ENCODE results near the gene TSPAN9. TPM values are rescaled to one million over a fixed set of nuclear protein-coding genes. Genes with fewer than 3 reads are reported as not detected.

The TSPAN9 gene
- polyA plus RNA-seq, 3 donors: 0.15 to 0.34 (median 0.25) TPM

DNA sequence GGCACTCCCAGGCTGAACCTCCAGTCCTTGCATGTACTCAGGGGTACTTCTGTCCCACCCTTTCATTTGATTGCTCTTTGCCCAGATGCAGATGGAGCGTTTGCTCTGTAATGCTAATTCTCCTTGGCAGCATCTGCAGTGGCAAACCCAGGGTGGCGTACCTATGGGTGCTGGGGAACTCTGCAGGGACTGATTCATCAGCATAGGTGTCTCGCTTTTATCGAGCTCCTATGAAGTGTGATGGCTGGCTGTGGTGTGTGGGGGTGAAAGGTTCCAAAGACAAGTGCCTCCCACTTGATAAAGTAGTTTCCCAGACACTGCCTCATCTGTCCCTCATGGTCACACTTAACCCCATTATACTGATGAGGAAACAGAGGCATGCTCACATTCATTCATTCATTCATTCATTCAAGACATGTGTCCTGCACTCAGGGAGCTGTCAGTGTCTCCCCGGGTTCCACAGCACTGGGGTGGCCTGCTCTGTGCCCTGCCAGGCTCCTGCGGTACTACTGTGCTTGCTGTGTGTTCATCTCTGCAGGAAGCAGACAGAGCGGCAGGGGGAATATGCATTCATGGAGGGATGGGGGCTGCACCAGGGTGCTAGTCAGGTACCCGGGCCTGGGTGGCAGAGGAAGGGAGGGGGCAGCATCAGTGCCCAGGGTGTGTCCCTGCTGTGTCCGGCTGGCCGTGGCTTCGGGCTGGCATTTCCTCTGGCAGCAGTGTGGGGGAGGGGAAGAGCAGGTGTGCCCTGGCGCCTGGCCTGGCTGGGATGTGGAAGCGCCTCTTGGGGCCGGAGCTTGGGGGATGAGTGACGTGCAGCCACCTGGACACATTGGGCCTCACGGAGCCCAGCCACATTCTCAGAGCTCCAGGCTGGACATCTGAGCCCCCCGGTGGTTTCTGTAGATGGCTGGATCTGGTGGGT lies 110.9 kb downstream of the TSPAN9 start:
- Histone ChIP-seq H3K36me3 (replicated peaks in 1 of 2; ENCODE audit: control insufficient read depth in 1 of 2, insufficient read depth in 2 of 2, low read length in 2 of 2) (no peaks in the 10 kb centered on the region), H3K9me3 (replicated peaks in 1 of 2; ENCODE audit: control insufficient read depth in 1 of 2, insufficient read depth in 1 of 2, low read length in 2 of 2) (no peaks in the 10 kb centered on the region), H4K20me1 (ENCODE audit: insufficient read depth, low read length) (no peaks in the 10 kb centered on the region), H2AFZ (ENCODE audit: insufficient read depth, low read depth, low read length, poor library complexity, severe bottlenecking) (no peak overlapping the region), H3K79me2 (ENCODE audit: insufficient read depth, low read length) (no peaks in the 10 kb centered on the region), H3K9ac (ENCODE audit: insufficient read depth, low read length, poor library complexity, severe bottlenecking) (no peak overlapping the region), H3K4me2 (replicated peaks; ENCODE audit: extremely low read depth, low read length, poor library complexity, severe bottlenecking) (no peak overlapping the region), H3K4me1 (ENCODE audit: control insufficient read depth in 1 of 2, insufficient read depth in 2 of 2, low read length in 2 of 2) (no peaks in the 10 kb centered on the region), H3K27me3 (ENCODE audit: control insufficient read depth in 2 of 2, insufficient read depth in 2 of 2, low read length in 2 of 2) (peaks cover 0 to 4% of the 10 kb centered on the region in 2 donors), H3K27ac (ENCODE audit: low read depth in 1 of 2, low read length in 2 of 2) (no peak overlapping the region), H3K4me3 (replicated peaks in 1 of 3; ENCODE audit: low read depth in 2 of 3, low read length in 3 of 3) (no peak overlapping the region)
- whole genome bisulfite sequencing (ENCODE audit: insufficient coverage): 86% methylated on average over 15 of the region's 17 CpGs
- no peak for DNase-seq
- Mint-ChIP-seq H3K4me1 (no peaks in the 10 kb centered on the region), H3K27ac (no peak overlapping the region), H3K9me3 (peaks cover 0 to 2% (median 0%) of the 10 kb centered on the region in 7 donors), H3K27me3 (ENCODE audit: low read depth in 3 of 3) (peaks cover 20 to 39% (median 26%) of the 10 kb centered on the region in 3 donors), H3K36me3 (no peaks in the 10 kb centered on the region), H3K4me3 (no peak overlapping the region)
- intact Hi-C loops (cut with micrococcal nuclease): no loop called here
- TF ChIP-seq, protein P1, sequence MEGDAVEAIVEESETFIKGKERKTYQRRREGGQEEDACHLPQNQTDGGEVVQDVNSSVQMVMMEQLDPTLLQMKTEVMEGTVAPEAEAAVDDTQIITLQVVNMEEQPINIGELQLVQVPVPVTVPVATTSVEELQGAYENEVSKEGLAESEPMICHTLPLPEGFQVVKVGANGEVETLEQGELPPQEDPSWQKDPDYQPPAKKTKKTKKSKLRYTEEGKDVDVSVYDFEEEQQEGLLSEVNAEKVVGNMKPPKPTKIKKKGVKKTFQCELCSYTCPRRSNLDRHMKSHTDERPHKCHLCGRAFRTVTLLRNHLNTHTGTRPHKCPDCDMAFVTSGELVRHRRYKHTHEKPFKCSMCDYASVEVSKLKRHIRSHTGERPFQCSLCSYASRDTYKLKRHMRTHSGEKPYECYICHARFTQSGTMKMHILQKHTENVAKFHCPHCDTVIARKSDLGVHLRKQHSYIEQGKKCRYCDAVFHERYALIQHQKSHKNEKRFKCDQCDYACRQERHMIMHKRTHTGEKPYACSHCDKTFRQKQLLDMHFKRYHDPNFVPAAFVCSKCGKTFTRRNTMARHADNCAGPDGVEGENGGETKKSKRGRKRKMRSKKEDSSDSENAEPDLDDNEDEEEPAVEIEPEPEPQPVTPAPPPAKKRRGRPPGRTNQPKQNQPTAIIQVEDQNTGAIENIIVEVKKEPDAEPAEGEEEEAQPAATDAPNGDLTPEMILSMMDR (IDR thresholded peaks at IDR 0.05): no peak

DNA sequence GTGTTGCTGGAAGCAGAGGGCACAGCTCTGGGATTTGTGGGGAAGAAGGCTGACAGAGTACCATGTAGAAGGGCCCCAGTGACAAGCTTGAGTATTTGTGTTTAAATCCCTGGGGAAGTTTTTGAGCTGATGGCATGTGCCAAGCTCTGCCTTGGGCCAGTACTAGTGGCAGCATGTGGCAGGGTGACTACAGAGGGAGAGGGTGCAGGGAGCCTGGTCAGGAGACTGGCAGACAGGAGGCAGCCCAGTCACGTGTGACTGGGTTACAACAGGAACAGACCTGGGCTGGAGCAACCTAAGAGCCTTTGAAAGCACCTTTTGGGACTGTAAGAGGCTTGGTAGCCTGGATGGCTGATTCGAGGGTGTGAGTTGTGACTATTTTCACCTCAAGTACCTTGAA lies 112.1 kb downstream of the TSPAN9 start:
- Mint-ChIP-seq H3K36me3 (no peaks in the 10 kb centered on the region), H3K9me3 (peaks cover 0 to under 1% (median 0%) of the 10 kb centered on the region in 7 donors), H3K4me3 (no peak overlapping the region), H3K27ac (no peak overlapping the region), H3K4me1 (no peaks in the 10 kb centered on the region), H3K27me3 (ENCODE audit: low read depth in 3 of 3) (peaks cover 23 to 40% (median 33%) of the 10 kb centered on the region in 3 donors)
- H3K4me2 ChIP-seq (replicated peaks; ENCODE audit: extremely low read depth, low read length, poor library complexity, severe bottlenecking): no peak overlapping the region
- 63% methylated on average over 1 of the region's 2 CpGs for WGBS (ENCODE audit: insufficient coverage)
- no peak overlapping the region for H3K4me3 ChIP-seq (replicated peaks in 1 of 3; ENCODE audit: low read depth in 2 of 3, low read length in 3 of 3)
- no peaks in the 10 kb centered on the region for H3K4me1 ChIP-seq (ENCODE audit: control insufficient read depth in 1 of 2, insufficient read depth in 2 of 2, low read length in 2 of 2)
- intact Hi-C loops (cut with micrococcal nuclease): no loop called here
- no peak for DNase-seq
- no peaks in the 10 kb centered on the region for H3K9me3 ChIP-seq (replicated peaks in 1 of 2; ENCODE audit: control insufficient read depth in 1 of 2, insufficient read depth in 1 of 2, low read length in 2 of 2)
- peaks cover 0 to 4% of the 10 kb centered on the region in 2 donors for H3K27me3 ChIP-seq (ENCODE audit: control insufficient read depth in 2 of 2, insufficient read depth in 2 of 2, low read length in 2 of 2)
- H3K27ac ChIP-seq (ENCODE audit: low read depth in 1 of 2, low read length in 2 of 2): no peak overlapping the region
- H4K20me1 ChIP-seq (ENCODE audit: insufficient read depth, low read length): no peaks in the 10 kb centered on the region
- no peak overlapping the region for H3K9ac ChIP-seq (ENCODE audit: insufficient read depth, low read length, poor library complexity, severe bottlenecking)
- TF ChIP-seq, protein P1 (IDR thresholded peaks at IDR 0.05): no peak
- no peaks in the 10 kb centered on the region for H3K36me3 ChIP-seq (replicated peaks in 1 of 2; ENCODE audit: control insufficient read depth in 1 of 2, insufficient read depth in 2 of 2, low read length in 2 of 2)
- no peaks in the 10 kb centered on the region for H3K79me2 ChIP-seq (ENCODE audit: insufficient read depth, low read length)
- H2AFZ ChIP-seq (ENCODE audit: insufficient read depth, low read depth, low read length, poor library complexity, severe bottlenecking): no peak overlapping the region
